ENCODE data around the gene SLC35B2. TPM values are rescaled to one million over a fixed set of nuclear protein-coding genes. Genes with fewer than 3 reads are reported as not detected.

SLC35B2 gene
- total and polyA plus RNA-seq, 9 of the 15 experiments (the other 6 are each of a cell fraction or from before 2014, with no cell fraction given): 14.5 to 59.1 (median 47.1) TPM

- TF ChIP-seq ZNF316 (IDR thresholded peaks at IDR 0.05) (no peak), CREB5 (CRISPR knock-in tag; IDR thresholded peaks at IDR 0.05) (no peak), GTF2A2 (tag; IDR thresholded peaks at IDR 0.05) (no peak), ZNF551 (CRISPR knock-in tag; IDR thresholded peaks at IDR 0.05) (no peak), TFAM (CRISPR knock-in tag; conservative IDR thresholded peaks at IDR 0.05) (no peak), NR3C1 (CRISPR knock-in tag; IDR thresholded peaks at IDR 0.05) (no peak), ZNF436 (CRISPR knock-in tag; IDR thresholded peaks at IDR 0.05) (no peak), ETV6 (IDR thresholded peaks at IDR 0.05; ENCODE audit: borderline replicate concordance in 1 of 2, low read depth in 2 of 2, low read length in 1 of 2) (no peak), ETV6 (CRISPR knock-in tag; IDR thresholded peaks at IDR 0.05; ENCODE audit: borderline replicate concordance) (no peak), CAMTA2 (CRISPR knock-in tag; conservative IDR thresholded peaks at IDR 0.05) (no peak), ARID1B (IDR thresholded peaks at IDR 0.05) (no peak; the same call in 1 of the 2 replicates), ARID3A (IDR thresholded peaks at IDR 0.05; ENCODE audit: borderline replicate concordance, low read depth, low read length) (no peak), PHF8 (IDR thresholded peaks at IDR 0.05; ENCODE audit: borderline replicate concordance, low read length) (peak; percentile 74; the same call in 1 of the 2 replicates), DEAF1 (CRISPR knock-in tag; IDR thresholded peaks at IDR 0.05) (no peak), HDAC3 (IDR thresholded peaks at IDR 0.05; ENCODE audit: borderline replicate concordance, partially characterized antibody) (no peak), PPARD (CRISPR knock-in tag; IDR thresholded peaks at IDR 0.05) (no peak), SAFB2 (IDR thresholded peaks at IDR 0.05; ENCODE audit: borderline replicate concordance, low read depth, low read length, severe bottlenecking) (no peak), ZNF274 (IDR thresholded peaks at IDR 0.05; ENCODE audit: borderline replicate concordance, low read depth, low read length) (no peak), BRCA1 (IDR thresholded peaks at IDR 0.05) (no peak), BRCA1 (CRISPR knock-in tag; IDR thresholded peaks at IDR 0.05) (no peak), HNRNPLL (IDR thresholded peaks at IDR 0.05; ENCODE audit: low read depth, low read length, poor library complexity, severe bottlenecking) (peak; percentile 68), EWSR1 (IDR thresholded peaks at IDR 0.05; ENCODE audit: borderline replicate concordance, low read depth, partially characterized antibody) (no peak)
Observed at GRCh38 chr6:44265007-44265721, 7.8 kb upstream of the SLC35B2 start, which contains the start of gene NFKBIE (continued).

Data from K562 (cell line).